ENCODE results near the gene FERD3L. TPM values are rescaled to one million over a fixed set of nuclear protein-coding genes. Genes with fewer than 3 reads are reported as not detected.

FERD3L gene
- total RNA-seq, 1 experiment from 2014 or later = not detected

- H3T11ph ChIP-seq (ENCODE audit: low read length) = no peak overlapping the region
- H3K14ac ChIP-seq (ENCODE audit: insufficient read depth, low read length) = no peak overlapping the region
- TF ChIP-seq, protein P1, sequence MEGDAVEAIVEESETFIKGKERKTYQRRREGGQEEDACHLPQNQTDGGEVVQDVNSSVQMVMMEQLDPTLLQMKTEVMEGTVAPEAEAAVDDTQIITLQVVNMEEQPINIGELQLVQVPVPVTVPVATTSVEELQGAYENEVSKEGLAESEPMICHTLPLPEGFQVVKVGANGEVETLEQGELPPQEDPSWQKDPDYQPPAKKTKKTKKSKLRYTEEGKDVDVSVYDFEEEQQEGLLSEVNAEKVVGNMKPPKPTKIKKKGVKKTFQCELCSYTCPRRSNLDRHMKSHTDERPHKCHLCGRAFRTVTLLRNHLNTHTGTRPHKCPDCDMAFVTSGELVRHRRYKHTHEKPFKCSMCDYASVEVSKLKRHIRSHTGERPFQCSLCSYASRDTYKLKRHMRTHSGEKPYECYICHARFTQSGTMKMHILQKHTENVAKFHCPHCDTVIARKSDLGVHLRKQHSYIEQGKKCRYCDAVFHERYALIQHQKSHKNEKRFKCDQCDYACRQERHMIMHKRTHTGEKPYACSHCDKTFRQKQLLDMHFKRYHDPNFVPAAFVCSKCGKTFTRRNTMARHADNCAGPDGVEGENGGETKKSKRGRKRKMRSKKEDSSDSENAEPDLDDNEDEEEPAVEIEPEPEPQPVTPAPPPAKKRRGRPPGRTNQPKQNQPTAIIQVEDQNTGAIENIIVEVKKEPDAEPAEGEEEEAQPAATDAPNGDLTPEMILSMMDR (conservative IDR thresholded peaks at IDR 0.05) = no peak
- no peaks in the 10 kb centered on the region for H3K27me3 ChIP-seq (ENCODE audit: insufficient read depth, low read length)
- H3K4me2 ChIP-seq (ENCODE audit: insufficient read depth, insufficient read length, low read length) = no peak overlapping the region
- H3K4ac ChIP-seq (ENCODE audit: low read depth, low read length) = no peak overlapping the region
- H2BK120ac ChIP-seq (ENCODE audit: low read depth, low read length, poor library complexity, severe bottlenecking) = no peak overlapping the region
- no peaks in the 10 kb centered on the region for H3K23me2 ChIP-seq (ENCODE audit: insufficient read length, low read depth, low read length, poor library complexity, severe bottlenecking)
- no peak overlapping the region for H2BK15ac ChIP-seq (ENCODE audit: low read depth, low read length)
- Mint-ChIP-seq H3K4me1 (peaks cover 13 to 15% of the 10 kb centered on the region in 2 experiments), H3K27ac (no peak overlapping the region), H3K9me3 (0 out of 5 replicates have a peak, but pooled peaks cover 0 to 3% of the 10 kb centered on the region in 2 experiments), H3K36me3 (ENCODE audit: insufficient read depth in 1 of 3, low read depth in 3 of 3) (peaks cover 0 to 2% (median 0%) of the 10 kb centered on the region in 3 experiments; a peak in 1 of 7 replicates), H3K27me3 (ENCODE audit: low read depth) (no peaks in the 10 kb centered on the region), H3K4me3 (no peak overlapping the region)
- H4K20me1 ChIP-seq (ENCODE audit: control insufficient read depth, insufficient read depth, insufficient read length) = no peaks in the 10 kb centered on the region
- H3K23ac ChIP-seq (ENCODE audit: insufficient read length, low read depth, low read length) = no peak overlapping the region
- H2BK20ac ChIP-seq (ENCODE audit: low read depth, low read length, poor library complexity, severe bottlenecking) = no peak overlapping the region
- no peaks in the 10 kb centered on the region for H3K79me1 ChIP-seq (ENCODE audit: insufficient read depth, low read depth, low read length, poor library complexity, severe bottlenecking)
- WGBS (ENCODE audit: extremely low coverage, insufficient read length, low lambda C conversion rate) = no CpG with 5 or more reads among the region's 4 CpGs
- no peak overlapping the region for H3K27ac ChIP-seq (ENCODE audit: insufficient read length, low read depth, low read length)
- peaks cover 2% of the 10 kb centered on the region; the same call in 1 of the 2 replicates for H3K4me1 ChIP-seq (ENCODE audit: insufficient read depth, low read length)
- H3K79me2 ChIP-seq (ENCODE audit: insufficient read depth, low read length) = no peaks in the 10 kb centered on the region
- DNase-seq = no peak
- H4K5ac ChIP-seq (ENCODE audit: insufficient read length, low read depth, low read length) = no peak overlapping the region
- no peak overlapping the region for H2AFZ ChIP-seq (ENCODE audit: low read length)
- no peak overlapping the region for H2BK12ac ChIP-seq (ENCODE audit: insufficient read length, low read depth, low read length)
- H3K56ac ChIP-seq (ENCODE audit: insufficient read length, low read depth, low read length) = no peak overlapping the region
- H2BK5ac ChIP-seq (ENCODE audit: insufficient read length, low read length) = no peak overlapping the region
- H3K18ac ChIP-seq (ENCODE audit: insufficient read length, low read depth, low read length) = no peak overlapping the region
- no peak overlapping the region for H2AK5ac ChIP-seq (ENCODE audit: insufficient read length, low read length)
- H4K8ac ChIP-seq (replicated peaks; ENCODE audit: insufficient read length, low read depth, low read length) = no peak overlapping the region
- no peak overlapping the region for H3K9ac ChIP-seq (ENCODE audit: extremely low read depth, insufficient read length, low read length)
- no peaks in the 10 kb centered on the region for H3K9me3 ChIP-seq (ENCODE audit: control insufficient read depth, low read depth, low read length)
- no peak overlapping the region for H4K91ac ChIP-seq (ENCODE audit: insufficient read length, low read depth, low read length)
Measured at GRCh38 chr7:19178595-19178994, 33.4 kb upstream of the FERD3L start.

All from H9 (cell line).